K562 (cell line): ENCODE results near the gene SCLY. TPM values are rescaled to one million over a fixed set of nuclear protein-coding genes. Genes with fewer than 3 reads are reported as not detected.

Source experiments
- ATAC-seq: fragments of 200-7000 bp; cut with Tn5 transposase; 3 replicates; pipeline ENCODE4 v1.9.1; 2020; ENCODE audit warnings: moderate library complexity
- BruUV-seq: library from RNA; stranded (reverse); fragments of 400-500 nt; replicated peaks from 2 replicates; lab custom pipeline; 2021; lab: Mats Ljungman, UMichigan
- CTCF ChIA-PET: fragments of 300-600 bp; formaldehyde crosslinking; extraction: SDS; loops from one replicate; lab custom pipeline; 2021; ENCODE audit warnings: low intra/inter-chr PET ratio; lab: Yijun Ruan, JAX
- POLR2A ChIA-PET: fragments of 300-600, 350-650 bp; sonication (Branson Sonifier 250); formaldehyde crosslinking; extraction: SDS; loops from one replicate; lab custom pipeline; 2021; ENCODE audit warnings: antibody characterized with exemption, inconsistent platforms; lab: Yijun Ruan, JAX
- DNase-seq, 4 experiments: peaks; one replicate each; pipeline versions ENCODE4 v3.0.0 to v3.0.0-alpha.2; 2011 to 2018; ENCODE audit warnings: low spot score in 3 of 4, mixed read lengths in 3 of 4; ENCODE audit errors: extremely low read depth in 1 of 4
- FAIRE-seq: peaks from 2 replicates; lab custom pipeline; 2011; peaks lifted over from hg19 to GRCh38; lab: Jason Lieb, UNC
- H2AFZ ChIP-seq: 2 replicates; pipeline ENCODE4 v1.6.0; 2011; ENCODE audit warnings: low read depth, low read length, control low read depth, inconsistent platforms
- H3K27ac ChIP-seq: fragments of 200-600 bp; 3 replicates; pipeline ENCODE4 v1.8.0; 2011; ENCODE audit warnings: low read depth, mild to moderate bottlenecking, control low read depth, inconsistent platforms, low read length, moderate library complexity, mixed read lengths; ENCODE audit errors: extremely low read depth
- H3K27me3 ChIP-seq, 2 experiments: fragments of 300-600 bp in 1 of 2; 2 replicates in 1 of 2; 3 replicates in 1 of 2; pipeline versions ENCODE4 v1.6.0 to v1.8.0; 2011; ENCODE audit warnings: inconsistent platforms in 2 of 2, low read length in 2 of 2, mild to moderate bottlenecking in 1 of 2, mixed read lengths in 1 of 2, moderate library complexity in 1 of 2; ENCODE audit not compliant: control insufficient read depth in 2 of 2, insufficient read depth in 2 of 2
- H3K36me3 ChIP-seq: fragments of 300-600 bp; 3 replicates; pipeline ENCODE4 v1.8.0; 2011; ENCODE audit warnings: mild to moderate bottlenecking, low read length, inconsistent platforms; ENCODE audit not compliant: control insufficient read depth, insufficient read depth
- H3K4me1 ChIP-seq, 2 experiments: fragments of 200-600 bp in 1 of 2; replicated peaks in 1 of 2; 2 replicates in 1 of 2; 3 replicates in 1 of 2; pipeline versions ENCODE4 v1.5.1 to v1.8.0; 2011; ENCODE audit warnings: inconsistent platforms in 2 of 2, low read length in 2 of 2, mild to moderate bottlenecking in 1 of 2, mixed read lengths in 1 of 2, moderate library complexity in 1 of 2; ENCODE audit not compliant: control insufficient read depth in 2 of 2, insufficient read depth in 2 of 2
- H3K4me2 ChIP-seq: 2 replicates; pipeline ENCODE4 v1.6.1; 2011; ENCODE audit warnings: low read length, control low read depth, inconsistent platforms, mixed read lengths; ENCODE audit not compliant: insufficient read depth
- H3K4me3 ChIP-seq: fragments of 200-600 bp; sonication (generic), shearing (Covaris generic); 2 replicates; pipeline ENCODE4 v1.5.1; 2016; ENCODE audit warnings: control low read depth, inconsistent platforms
- H3K79me2 ChIP-seq: fragments of 200-600 bp; 3 replicates; pipeline ENCODE4 v1.8.0; 2011; ENCODE audit warnings: low read length, inconsistent platforms; ENCODE audit not compliant: control insufficient read depth, insufficient read depth
- H3K9ac ChIP-seq, 2 experiments: 2 replicates each; pipeline versions ENCODE4 v1.6.0 to v1.6.1; 2011; ENCODE audit warnings: low read depth in 2 of 2, low read length in 2 of 2, control low read depth in 1 of 2, inconsistent platforms in 1 of 2, mild to moderate bottlenecking in 1 of 2, mixed read lengths in 1 of 2; ENCODE audit not compliant: insufficient read depth in 1 of 2
- H3K9me1 ChIP-seq: one replicate; pipeline ENCODE4 v1.6.0; 2011; ENCODE audit warnings: inconsistent platforms, mild to moderate bottlenecking, low read length, moderate library complexity; ENCODE audit not compliant: control insufficient read depth, insufficient read depth
- H3K9me3 ChIP-seq: replicated peaks from 2 replicates; pipeline ENCODE4 v1.5.1; 2011; ENCODE audit warnings: low read depth, low read length, inconsistent platforms; ENCODE audit not compliant: control insufficient read depth, insufficient read depth
- H4K20me1 ChIP-seq: replicated peaks from 2 replicates; pipeline ENCODE4 v1.6.1; 2011; ENCODE audit warnings: low read length, inconsistent platforms, mixed read lengths; ENCODE audit not compliant: control insufficient read depth, insufficient read depth
- ADNP ChIP-seq: fragments of 200-800 bp; sonication (Bioruptor generic); IDR thresholded peaks from 2 replicates; pipeline ENCODE4 v1.6.1; 2016; ENCODE audit warnings: missing genetic modification characterization, missing compliant biosample characterization
- BCOR ChIP-seq: fragments of 450-650 bp; IDR thresholded peaks from 2 replicates; pipeline ENCODE4 v1.6.1; 2016
- PHF20 ChIP-seq: fragments of 450-650 bp; IDR thresholded peaks from 2 replicates; pipeline ENCODE4 v1.6.1; 2018; ENCODE audit not compliant: partially characterized antibody
- RBM17 ChIP-seq: fragments of 200-400 bp; formaldehyde crosslinking; IDR thresholded peaks from 2 replicates; pipeline ENCODE4 v1.6.1; 2017; ENCODE audit warnings: low read depth, mild to moderate bottlenecking, low read length, borderline replicate concordance
- ZNF143 ChIP-seq: sonication (generic); formaldehyde crosslinking; IDR thresholded peaks from 2 replicates; pipeline ENCODE4 v1.9.0; 2022; ENCODE audit warnings: mild to moderate bottlenecking, missing genetic modification reagents
- WGBS: fragments of 100-300 bp; shearing (Covaris generic); methylation state at CpG from one replicate; pipeline ENCODE4 v1.1.6; 2016; ENCODE audit warnings: low coverage, mixed read lengths; ENCODE audit not compliant: insufficient coverage; ENCODE audit errors: missing lambda C conversion rate; 5-methylcytosine and 5-hydroxymethylcytosine counted together
- in situ Hi-C: fragments of 300-500 bp; cut with MboI; formaldehyde crosslinking; loops from 4 replicates; pipeline ENCODE4 v1.15.0; 2018; ENCODE audit warnings: inconsistent platforms, mixed read lengths
- intact Hi-C: fragments of 100-400 bp; cut with micrococcal nuclease; formaldehyde crosslinking; loops from 2 replicates; pipeline ENCODE4 v1.14.2; 2022
- polyA plus RNA-seq, 8 experiments: library from polyadenylated mRNA; depleted of rRNA in 4 of 8; stranded (reverse) in 5 of 8; unstranded in 3 of 8; fragments of >200 nt; fragmentation: Nextera tagmentation in 2 of 8; fragmentation: Illumina TruSeq in 1 of 8; extraction: Ambion mirVana in 2 of 8; extraction: Trizol in 1 of 8; gene quantifications; 2 replicates each; pipeline versions ENCODE4 v1.2.1 to v1.2.3, GENCODE V29; 2011 to 2014; ENCODE audit warnings: inconsistent platforms in 1 of 8, missing spikeins in 1 of 8
- total RNA-seq, 7 experiments: library from RNA; depleted of rRNA in 6 of 7; stranded (reverse); fragments of >200 nt in 6 of 7; fragmentation: Illumina TruSeq in 2 of 7; extraction: Trizol in 2 of 7; gene quantifications; 2 replicates each; pipeline versions ENCODE4 v1.2.1 to v1.2.3, GENCODE V29; 2011 to 2021; ENCODE audit warnings: low replicate concordance in 1 of 7
- TF ChIP-seq, protein P1 (sequence below): fragments of 450-650 bp; IDR thresholded peaks from 2 replicates; pipeline ENCODE4 v1.6.1; 2017; ENCODE audit warnings: antibody characterized with exemption

SCLY gene
- total and polyA plus RNA-seq, 9 of the 15 experiments (the other 6 are each of a cell fraction or from before 2014, with no cell fraction given) = 2.6 to 32.2 (median 21.1) TPM

- Histone ChIP-seq H3K36me3 (no peaks in the 10 kb centered on the region), H3K27ac (no peak overlapping the region), H2AFZ (no peak overlapping the region), H3K4me2 (no peak overlapping the region), H3K27me3 (peaks cover 8 to 48% of the 10 kb centered on the region in 2 experiments; a peak in 4 of 5 replicates), H3K4me3 (no peak overlapping the region), H3K9ac (no peak overlapping the region), H4K20me1 (no peaks in the 10 kb centered on the region), H3K9me1 (no peaks in the 10 kb centered on the region), H3K79me2 (no peaks in the 10 kb centered on the region)
- BruUV-seq = no TSS peak
- in situ Hi-C loops (no loop called here), intact Hi-C loops (no loop called here)
- ATAC-seq (no peak), DNase-seq (no peak)
- ChIA-PET POLR2A (interaction anchor here (1.3 kb wide), 1 partner anchor 12 kb away, joined by 3 read pairs; no protein-coding TSS in a partner anchor), CTCF (no interaction called here)
- 43% methylated on average over 2 of the region's 2 CpGs for WGBS
- TF ChIP-seq BCOR (peak; percentile 7; the same call in 1 of the 2 replicates), PHF20 (peak; percentile 55), ADNP (tag) (peak; percentile 40; the same call in 1 of the 2 replicates), RBM17 (no peak), ZNF143 (CRISPR knock-in tag) (no peak)
- TF ChIP-seq, protein P1, sequence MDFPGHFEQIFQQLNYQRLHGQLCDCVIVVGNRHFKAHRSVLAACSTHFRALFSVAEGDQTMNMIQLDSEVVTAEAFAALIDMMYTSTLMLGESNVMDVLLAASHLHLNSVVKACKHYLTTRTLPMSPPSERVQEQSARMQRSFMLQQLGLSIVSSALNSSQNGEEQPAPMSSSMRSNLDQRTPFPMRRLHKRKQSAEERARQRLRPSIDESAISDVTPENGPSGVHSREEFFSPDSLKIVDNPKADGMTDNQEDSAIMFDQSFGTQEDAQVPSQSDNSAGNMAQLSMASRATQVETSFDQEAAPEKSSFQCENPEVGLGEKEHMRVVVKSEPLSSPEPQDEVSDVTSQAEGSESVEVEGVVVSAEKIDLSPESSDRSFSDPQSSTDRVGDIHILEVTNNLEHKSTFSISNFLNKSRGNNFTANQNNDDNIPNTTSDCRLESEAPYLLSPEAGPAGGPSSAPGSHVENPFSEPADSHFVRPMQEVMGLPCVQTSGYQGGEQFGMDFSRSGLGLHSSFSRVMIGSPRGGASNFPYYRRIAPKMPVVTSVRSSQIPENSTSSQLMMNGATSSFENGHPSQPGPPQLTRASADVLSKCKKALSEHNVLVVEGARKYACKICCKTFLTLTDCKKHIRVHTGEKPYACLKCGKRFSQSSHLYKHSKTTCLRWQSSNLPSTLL = 0 out of 2 replicates have a peak, but pooled peaks have one; percentile 11
- TF ChIP-seq, all 486 proteins: peak for 4
- peak; percentile 69 for FAIRE-seq
- peaks cover 0 to 49% of the 10 kb centered on the region in 2 experiments; a peak in 3 of 5 replicates for H3K4me1 ChIP-seq
- 0 out of 2 replicates have a peak, but pooled peaks cover 2% of the 10 kb centered on the region for H3K9me3 ChIP-seq
Observed at GRCh38 chr2:238126338-238126737, 65.5 kb downstream of the SCLY start.
